Activated B cell treated with CpG ODN at 0.5 μM for 24 hours (primary cell): ENCODE data around the gene NRG3. TPM values are rescaled to one million over a fixed set of nuclear protein-coding genes. Genes with fewer than 3 reads are reported as not detected.

Experiments used
- ATAC-seq: fragments of 200-7000 bp; cut with Tn5 transposase; one replicate; pipeline ENCODE4 v1.10.0; 2021; ENCODE audit warnings: low read depth, mild to moderate bottlenecking, moderate library complexity
- CTCF ChIA-PET: fragments of 350-600 bp; sonication (Branson Sonifier 250); formaldehyde crosslinking; loops from one replicate; lab custom pipeline; 2021; ENCODE audit warnings: antibody characterized with exemption; lab: Charles Lee
- POLR2A ChIA-PET: fragments of 350-600 bp; sonication (Branson Sonifier 250); formaldehyde crosslinking; loops from one replicate; lab custom pipeline; 2021; ENCODE audit warnings: antibody characterized with exemption; lab: Charles Lee
- DNase-seq: peaks from one replicate; pipeline ENCODE4 v3.0.0; 2022
- H3K27ac Mint-ChIP-seq: one replicate; pipeline ENCODE4 v1.8.0; 2020; ENCODE audit warnings: mixed read lengths
- H3K27me3 Mint-ChIP-seq: one replicate; pipeline ENCODE4 v1.8.0; 2021; ENCODE audit warnings: mixed read lengths
- H3K36me3 Mint-ChIP-seq: one replicate; pipeline ENCODE4 v1.8.0; 2021; ENCODE audit warnings: low read depth, mixed read lengths
- H3K4me1 Mint-ChIP-seq: one replicate; pipeline ENCODE4 v1.8.0; 2021; ENCODE audit warnings: mixed read lengths
- H3K4me3 Mint-ChIP-seq: one replicate; pipeline ENCODE4 v1.8.0; 2020; ENCODE audit warnings: mild to moderate bottlenecking, mixed read lengths
- H3K9me3 Mint-ChIP-seq: one replicate; pipeline ENCODE4 v1.8.0; 2020; ENCODE audit warnings: mixed read lengths
- intact Hi-C: fragments of 100-400 bp; cut with micrococcal nuclease; formaldehyde crosslinking; loops from one replicate; pipeline ENCODE4 v1.15.1; 2024
- total RNA-seq: library from RNA; stranded (reverse); gene quantifications from 2 replicates; pipeline ENCODE4 v1.2.3, GENCODE V29; 2022
- TF ChIP-seq, protein P1 (sequence below): fragments of 200-600 bp; IDR thresholded peaks from one replicate; pipeline ENCODE4 v1.8.0; 2022; ENCODE audit warnings: antibody characterized with exemption, mild to moderate bottlenecking

Gene NRG3
- total RNA-seq, 1 donor from 2014 or later, result not detected

DNA sequence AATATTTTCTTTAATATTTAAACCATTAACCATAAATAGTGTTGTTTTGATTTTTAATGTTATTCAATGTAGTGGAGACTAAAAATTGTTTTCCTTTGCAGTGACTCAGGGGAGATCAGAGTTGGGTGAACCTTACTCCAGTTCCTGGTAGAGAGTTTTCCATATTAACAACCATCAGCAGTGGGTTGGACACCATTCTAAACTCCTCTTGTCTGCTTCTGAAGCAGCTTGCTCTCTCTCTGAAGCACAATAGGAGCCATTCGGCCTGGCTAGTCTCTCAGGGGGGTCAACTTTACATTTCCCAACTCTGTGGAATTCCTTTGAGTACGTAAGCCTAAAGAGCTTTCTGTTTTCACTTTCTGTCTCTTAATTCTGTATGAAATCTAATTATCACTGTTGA is 9.4 kb upstream of the NRG3 start:
- ATAC-seq, result no peak
- Mint-ChIP-seq H3K27ac (no peak overlapping the region), H3K9me3 (peaks cover 4% of the 10 kb centered on the region), H3K36me3 (no peaks in the 10 kb centered on the region), H3K4me3 (no peak overlapping the region), H3K27me3 (no peaks in the 10 kb centered on the region), H3K4me1 (no peaks in the 10 kb centered on the region)
- TF ChIP-seq, protein P1, sequence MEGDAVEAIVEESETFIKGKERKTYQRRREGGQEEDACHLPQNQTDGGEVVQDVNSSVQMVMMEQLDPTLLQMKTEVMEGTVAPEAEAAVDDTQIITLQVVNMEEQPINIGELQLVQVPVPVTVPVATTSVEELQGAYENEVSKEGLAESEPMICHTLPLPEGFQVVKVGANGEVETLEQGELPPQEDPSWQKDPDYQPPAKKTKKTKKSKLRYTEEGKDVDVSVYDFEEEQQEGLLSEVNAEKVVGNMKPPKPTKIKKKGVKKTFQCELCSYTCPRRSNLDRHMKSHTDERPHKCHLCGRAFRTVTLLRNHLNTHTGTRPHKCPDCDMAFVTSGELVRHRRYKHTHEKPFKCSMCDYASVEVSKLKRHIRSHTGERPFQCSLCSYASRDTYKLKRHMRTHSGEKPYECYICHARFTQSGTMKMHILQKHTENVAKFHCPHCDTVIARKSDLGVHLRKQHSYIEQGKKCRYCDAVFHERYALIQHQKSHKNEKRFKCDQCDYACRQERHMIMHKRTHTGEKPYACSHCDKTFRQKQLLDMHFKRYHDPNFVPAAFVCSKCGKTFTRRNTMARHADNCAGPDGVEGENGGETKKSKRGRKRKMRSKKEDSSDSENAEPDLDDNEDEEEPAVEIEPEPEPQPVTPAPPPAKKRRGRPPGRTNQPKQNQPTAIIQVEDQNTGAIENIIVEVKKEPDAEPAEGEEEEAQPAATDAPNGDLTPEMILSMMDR, result no peak
- CTCF ChIA-PET, result no interaction called here
- intact Hi-C loops, result no loop called here
- POLR2A ChIA-PET, result no interaction called here
- DNase-seq, result no peak

DNA sequence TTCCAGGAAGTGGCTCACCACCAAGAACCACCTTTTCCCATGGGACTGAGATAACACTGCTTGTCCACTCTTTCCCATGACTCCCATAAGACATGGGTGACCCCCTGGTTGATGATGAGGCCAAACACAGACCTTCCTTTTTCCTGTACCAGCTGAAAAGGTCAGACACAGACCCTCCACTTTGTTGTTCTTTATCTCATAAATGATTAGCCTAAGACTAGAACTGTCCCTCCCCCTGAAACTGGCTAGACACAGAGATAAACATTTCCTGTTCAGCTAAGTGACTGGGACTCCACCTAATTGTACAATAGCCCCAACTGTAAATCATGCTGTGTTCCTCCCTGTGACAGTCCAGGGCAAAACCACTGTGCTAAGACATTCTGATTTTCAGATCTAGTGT is 8.2 kb upstream of the NRG3 start:
- Mint-ChIP-seq H3K27me3 (peaks cover 4% of the 10 kb centered on the region), H3K4me1 (no peaks in the 10 kb centered on the region), H3K36me3 (no peaks in the 10 kb centered on the region), H3K4me3 (no peak overlapping the region), H3K27ac (no peak overlapping the region), H3K9me3 (no peaks in the 10 kb centered on the region)
- ChIA-PET POLR2A (no interaction called here), CTCF (no interaction called here)
- DNase-seq (no peak), ATAC-seq (no peak)
- TF ChIP-seq, protein P1, result no peak
- intact Hi-C loops, result no loop called here

- intact Hi-C loops, result no loop called here
- no peak overlapping the region for H3K4me3 Mint-ChIP-seq
- no peaks in the 10 kb centered on the region for H3K9me3 Mint-ChIP-seq
- no peak for ATAC-seq
- CTCF ChIA-PET, result no interaction called here
- DNase-seq, result no peak
- no peak overlapping the region for H3K27ac Mint-ChIP-seq
- peaks cover 2% of the 10 kb centered on the region for H3K4me1 Mint-ChIP-seq
- no peaks in the 10 kb centered on the region for H3K36me3 Mint-ChIP-seq
- POLR2A ChIA-PET, result no interaction called here
- TF ChIP-seq, protein P1, result no peak
- peaks cover 17% of the 10 kb centered on the region for H3K27me3 Mint-ChIP-seq
Observed at GRCh38 chr10:81870472-81870871, 4.5 kb upstream of the NRG3 start.

- ChIA-PET POLR2A (no interaction called here), CTCF (no interaction called here)
- Mint-ChIP-seq H3K36me3 (no peaks in the 10 kb centered on the region), H3K4me1 (peaks cover 10% of the 10 kb centered on the region), H3K27me3 (peaks cover 26% of the 10 kb centered on the region), H3K27ac (no peak overlapping the region), H3K4me3 (no peak overlapping the region), H3K9me3 (no peaks in the 10 kb centered on the region)
- DNase-seq (no peak), ATAC-seq (no peak)
- TF ChIP-seq, protein P1, result no peak
- intact Hi-C loops, result no loop called here
Observed at GRCh38 chr10:81871558-81871957, 3.4 kb upstream of the NRG3 start.

DNA sequence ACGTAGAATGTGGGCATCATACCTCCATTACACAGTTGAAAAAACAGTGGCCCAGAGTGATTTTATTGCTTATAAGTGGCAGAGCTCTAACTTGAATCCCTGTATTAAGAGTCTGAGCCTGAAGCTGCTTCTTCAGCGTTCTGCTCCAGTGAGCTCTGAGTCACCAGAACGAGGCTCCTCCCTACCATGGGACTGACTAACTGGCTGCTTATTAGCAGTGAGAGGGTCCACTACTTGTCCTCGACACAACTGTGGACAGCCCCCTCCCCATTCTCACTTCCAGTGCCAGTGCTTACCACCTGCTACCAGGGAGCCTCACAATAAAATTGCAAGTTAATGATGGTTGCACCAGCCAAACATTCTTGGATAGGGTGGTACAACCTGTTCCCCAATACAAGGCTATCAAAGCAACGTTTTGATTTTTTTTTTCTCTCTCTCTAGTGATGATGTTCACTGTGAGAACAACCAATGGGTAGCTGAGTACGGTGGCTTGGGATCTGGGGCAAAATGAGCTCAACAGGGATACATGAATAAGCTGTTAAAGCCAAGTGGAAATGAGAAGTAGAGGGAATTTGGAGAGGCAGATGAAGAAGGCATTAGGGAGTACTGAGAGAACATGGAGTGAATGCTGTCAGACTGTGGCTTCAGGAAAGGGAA is 2.7 kb upstream of the NRG3 start:
- ChIA-PET POLR2A (no interaction called here), CTCF (no interaction called here)
- Mint-ChIP-seq H3K27me3 (peaks cover 34% of the 10 kb centered on the region), H3K4me1 (peaks cover 15% of the 10 kb centered on the region), H3K27ac (no peak overlapping the region), H3K36me3 (no peaks in the 10 kb centered on the region), H3K9me3 (no peaks in the 10 kb centered on the region), H3K4me3 (no peak overlapping the region)
- intact Hi-C loops, result no loop called here
- TF ChIP-seq, protein P1, result no peak
- ATAC-seq (no peak), DNase-seq (no peak)
